Calu3 (cell line): ENCODE results near the gene ETFA. TPM values are rescaled to one million over a fixed set of nuclear protein-coding genes. Genes with fewer than 3 reads are reported as not detected.

ENCODE experiments used
- BruUV-seq: library from RNA; stranded (reverse); fragments of 400-500 nt; replicated peaks from 2 replicates; lab custom pipeline; 2021; lab: Mats Ljungman, UMichigan
- CTCF ChIA-PET: fragments of 300-600 bp; sonication (Branson Sonifier 250); formaldehyde crosslinking; loops from one replicate; lab custom pipeline; 2022; ENCODE audit warnings: antibody characterized with exemption; lab: Charles Lee
- DNase-seq: peaks from one replicate; pipeline ENCODE4 v3.0.0; 2022
- H3K27ac Mint-ChIP-seq: one replicate; pipeline ENCODE4 v1.8.0; 2022; ENCODE audit warnings: mixed read lengths; ENCODE audit not compliant: unreplicated experiment
- H3K27me3 Mint-ChIP-seq: one replicate; pipeline ENCODE4 v1.8.0; 2022; ENCODE audit warnings: mixed read lengths; ENCODE audit not compliant: unreplicated experiment
- H3K36me3 Mint-ChIP-seq: one replicate; pipeline ENCODE4 v1.8.0; 2022; ENCODE audit warnings: mild to moderate bottlenecking, moderate library complexity, mixed read lengths; ENCODE audit not compliant: insufficient read depth, unreplicated experiment
- H3K4me1 Mint-ChIP-seq: one replicate; pipeline ENCODE4 v1.8.0; 2022; ENCODE audit warnings: mild to moderate bottlenecking, low read depth, mixed read lengths; ENCODE audit not compliant: unreplicated experiment
- H3K4me3 Mint-ChIP-seq: one replicate; pipeline ENCODE4 v1.8.0; 2022; ENCODE audit warnings: mild to moderate bottlenecking, low read depth, moderate library complexity, mixed read lengths; ENCODE audit not compliant: unreplicated experiment
- H3K9me3 Mint-ChIP-seq: one replicate; pipeline ENCODE4 v1.8.0; 2022; ENCODE audit warnings: low read depth, mixed read lengths; ENCODE audit not compliant: unreplicated experiment
- CTCF ChIP-seq: fragments of 200-600 bp; IDR thresholded peaks from one replicate; pipeline ENCODE4 v1.8.0; 2022; ENCODE audit warnings: antibody characterized with exemption; ENCODE audit not compliant: unreplicated experiment
- intact Hi-C: fragments of 100-400 bp; cut with micrococcal nuclease; formaldehyde crosslinking; loops from one replicate; pipeline ENCODE4 v1.10.0; 2022; ENCODE audit not compliant: unreplicated experiment
- total RNA-seq: library from RNA; stranded (reverse); gene quantifications from 2 replicates; pipeline ENCODE4 v1.2.3, GENCODE V29; 2022

The ETFA gene
- total RNA-seq, 1 experiment from 2014 or later: 230 TPM

- peaks cover 15% of the 10 kb centered on the region for H3K27me3 Mint-ChIP-seq
- no peaks in the 10 kb centered on the region for H3K9me3 Mint-ChIP-seq
- BruUV-seq: no TSS peak
- no peak overlapping the region for H3K27ac Mint-ChIP-seq
- H3K4me1 Mint-ChIP-seq: peaks cover 15% of the 10 kb centered on the region
- TF ChIP-seq CTCF: no peak
- H3K36me3 Mint-ChIP-seq: peaks cover 15% of the 10 kb centered on the region
- no peak overlapping the region for H3K4me3 Mint-ChIP-seq
- intact Hi-C loops: no loop called here
- DNase-seq: no peak
- CTCF ChIA-PET: interaction anchor here (1.0 kb wide), 1 partner anchor 11 kb away, joined by 3 read pairs; the partner anchor contains the start of gene ISL2
Observed at GRCh38 chr15:76347482-76348055, 36.3 kb upstream of the ETFA start.

- CTCF ChIA-PET: interaction anchor here (1.0 to 1.8 kb wide), 2 partner anchors 10 to 11 kb away, joined by 3 to 10 read pairs; partner anchors contain the start of gene ISL2
- Mint-ChIP-seq H3K27me3 (peaks cover 15% of the 10 kb centered on the region), H3K4me1 (peaks cover 15% of the 10 kb centered on the region), H3K4me3 (peak overlapping the region; percentile 67), H3K27ac (no peak overlapping the region), H3K9me3 (no peaks in the 10 kb centered on the region), H3K36me3 (peaks cover 17% of the 10 kb centered on the region)
- intact Hi-C loops: no loop called here
- no TSS peak for BruUV-seq
- TF ChIP-seq CTCF: no peak
- no peak for DNase-seq
Observed at GRCh38 chr15:76346669-76347481, 35.6 kb upstream of the ETFA start.

- intact Hi-C loops: no loop called here
- Mint-ChIP-seq H3K4me1 (peaks cover 15% of the 10 kb centered on the region), H3K9me3 (no peaks in the 10 kb centered on the region), H3K4me3 (peak overlapping the region; percentile 67), H3K36me3 (peaks cover 23% of the 10 kb centered on the region), H3K27me3 (peaks cover 15% of the 10 kb centered on the region), H3K27ac (peak overlapping the region; percentile 71)
- DNase-seq: peak; percentile 56
- no TSS peak for BruUV-seq
- no peak for TF ChIP-seq CTCF
- CTCF ChIA-PET: interaction anchor here (0.6 to 1.8 kb wide), 7 partner anchors 8 to 207 kb away, joined by 3 to 10 read pairs (median 3); partner anchors contain the start of gene ISL2
Observed at GRCh38 chr15:76345880-76346668, 34.8 kb upstream of the ETFA start.

GRCh38 chr15:76345583-76345879, 34.3 kb upstream of the ETFA start:
- Mint-ChIP-seq H3K9me3 (no peaks in the 10 kb centered on the region), H3K36me3 (peaks cover 23% of the 10 kb centered on the region), H3K27ac (peak overlapping the region; percentile 71), H3K27me3 (peaks cover 15% of the 10 kb centered on the region), H3K4me1 (peaks cover 15% of the 10 kb centered on the region), H3K4me3 (peak overlapping the region; percentile 67)
- TF ChIP-seq CTCF: no peak
- no peak for DNase-seq
- intact Hi-C loops: no loop called here
- CTCF ChIA-PET: interaction anchor here (0.6 to 1.8 kb wide), 8 partner anchors 8 to 206 kb away, joined by 3 to 10 read pairs (median 3); partner anchors contain the start of genes ETFA and ISL2
- no TSS peak for BruUV-seq
